DND-41 (cell line): ENCODE results near the gene TRIOBP.
"Not testable (repeated sequence)": the region's sequence is repeated elsewhere in the genome, so short reads cannot be mapped to it uniquely, and the experiment has no call there.

ENCODE experiments used
- ATAC-seq: fragments of 200-7000 bp; cut with Tn5 transposase; 3 replicates; pipeline ENCODE4 v1.9.1; 2021; ENCODE audit warnings: low read depth; ENCODE audit not compliant: insufficient read depth
- DNase-seq: peaks from one replicate; pipeline ENCODE4 v3.0.0-alpha.2; 2020
- H2AFZ ChIP-seq: 2 replicates; pipeline ENCODE4 v1.6.0; 2012; ENCODE audit warnings: low read depth, low read length
- H3K27ac ChIP-seq: 2 replicates; pipeline ENCODE4 v1.5.1; 2012; ENCODE audit warnings: low read length, inconsistent platforms
- H3K27me3 ChIP-seq: fragments of 200-600 bp; sonication (generic); 2 replicates; pipeline ENCODE4 v1.6.0; 2012; ENCODE audit warnings: low read length, mild to moderate bottlenecking, inconsistent platforms; ENCODE audit not compliant: insufficient read depth, poor library complexity
- H3K36me3 ChIP-seq: 2 replicates; pipeline ENCODE4 v1.5.1; 2012; ENCODE audit warnings: low read length, inconsistent platforms; ENCODE audit not compliant: insufficient read depth
- H3K4me1 ChIP-seq: 2 replicates; pipeline ENCODE4 v1.5.1; 2012; ENCODE audit warnings: mild to moderate bottlenecking, low read length; ENCODE audit not compliant: insufficient read depth
- H3K4me2 ChIP-seq: 2 replicates; pipeline ENCODE4 v1.6.0; 2012; ENCODE audit warnings: mild to moderate bottlenecking, moderate library complexity, low read length, inconsistent platforms; ENCODE audit not compliant: insufficient read depth
- H3K4me3 ChIP-seq, 2 experiments: fragments of 200-600 bp in 1 of 2; shearing (Covaris generic) in 1 of 2; 2 replicates each; pipeline ENCODE4 v1.5.1; 2012 to 2016; ENCODE audit warnings: inconsistent platforms in 2 of 2, low read length in 2 of 2, mild to moderate bottlenecking in 2 of 2, low read depth in 1 of 2, moderate library complexity in 1 of 2
- H3K79me2 ChIP-seq: 2 replicates; pipeline ENCODE4 v1.6.0; 2012; ENCODE audit warnings: low read length, inconsistent platforms; ENCODE audit not compliant: insufficient read depth
- H3K9ac ChIP-seq: 2 replicates; pipeline ENCODE4 v1.6.0; 2012; ENCODE audit warnings: low read depth, mild to moderate bottlenecking, inconsistent platforms, low read length, moderate library complexity
- H3K9me3 ChIP-seq: 2 replicates; pipeline ENCODE4 v1.5.1; 2012; ENCODE audit warnings: low read length, moderate library complexity, mild to moderate bottlenecking, inconsistent platforms; ENCODE audit not compliant: insufficient read depth, severe bottlenecking
- H4K20me1 ChIP-seq: 2 replicates; pipeline ENCODE4 v1.6.0; 2012; ENCODE audit warnings: low read length; ENCODE audit not compliant: insufficient read depth
- EZH2 ChIP-seq: IDR thresholded peaks from 3 replicates; pipeline ENCODE4 v1.6.1; 2012; ENCODE audit warnings: borderline replicate concordance, low read depth, mild to moderate bottlenecking, moderate library complexity, low read length, inconsistent platforms; ENCODE audit not compliant: severe bottlenecking
- TF ChIP-seq, protein P1 (sequence below): IDR thresholded peaks from 2 replicates; pipeline ENCODE4 v1.5.1; 2012; ENCODE audit warnings: borderline replicate concordance, low read length, moderate library complexity, mild to moderate bottlenecking; ENCODE audit not compliant: poor library complexity, severe bottlenecking; ENCODE audit errors: extremely low read depth

TRIOBP gene

DNA sequence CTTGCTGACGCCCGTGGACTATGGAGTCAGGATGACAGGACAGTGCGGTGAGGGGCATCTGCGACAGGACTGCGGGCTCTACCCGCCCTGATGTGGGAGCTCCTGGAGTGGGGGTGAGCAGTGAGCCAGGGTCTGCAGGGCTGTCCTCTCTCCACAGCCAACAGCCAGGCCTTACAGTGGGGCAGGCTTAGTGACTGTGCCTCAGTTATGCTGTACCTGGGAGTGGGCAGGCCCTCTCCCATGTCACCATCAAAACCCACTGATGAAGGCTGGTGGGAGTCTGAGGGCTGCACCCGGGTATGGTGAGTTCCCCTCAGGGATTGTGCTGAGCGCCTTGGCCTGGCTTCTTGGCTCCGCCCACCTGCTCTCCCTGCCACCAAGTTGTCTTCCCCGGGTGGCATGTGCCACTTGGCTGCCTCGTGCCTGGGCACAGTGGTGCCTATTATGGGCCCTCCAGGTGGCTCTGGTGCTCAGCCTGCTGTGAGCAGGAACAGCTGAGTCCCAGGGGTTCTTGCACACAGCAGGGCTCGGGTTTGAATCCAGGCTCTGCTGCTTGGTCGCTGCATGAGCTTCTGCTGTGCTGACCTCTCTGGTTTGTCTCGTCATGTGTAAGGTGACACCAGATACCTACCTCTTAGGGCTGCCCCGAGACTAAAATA lies 4.1 kb upstream of the TRIOBP start:
- H3K4me2 ChIP-seq, result no peak overlapping the region
- no peaks in the 10 kb centered on the region for H3K27me3 ChIP-seq
- peaks cover 14% of the 10 kb centered on the region for H3K79me2 ChIP-seq
- H4K20me1 ChIP-seq, result peaks cover 9% of the 10 kb centered on the region; the same call in 1 of the 2 replicates
- H3K4me1 ChIP-seq, result peaks cover 11% of the 10 kb centered on the region
- DNase-seq (no peak), ATAC-seq (no peak)
- peaks cover 57% of the 10 kb centered on the region for H3K36me3 ChIP-seq
- H3K9me3 ChIP-seq, result no peaks in the 10 kb centered on the region
- no peak overlapping the region for H3K4me3 ChIP-seq
- H3K27ac ChIP-seq, result no peak overlapping the region
- no peak overlapping the region for H2AFZ ChIP-seq
- no peak overlapping the region for H3K9ac ChIP-seq
- TF ChIP-seq EZH2, result no peak
- TF ChIP-seq, protein P1, sequence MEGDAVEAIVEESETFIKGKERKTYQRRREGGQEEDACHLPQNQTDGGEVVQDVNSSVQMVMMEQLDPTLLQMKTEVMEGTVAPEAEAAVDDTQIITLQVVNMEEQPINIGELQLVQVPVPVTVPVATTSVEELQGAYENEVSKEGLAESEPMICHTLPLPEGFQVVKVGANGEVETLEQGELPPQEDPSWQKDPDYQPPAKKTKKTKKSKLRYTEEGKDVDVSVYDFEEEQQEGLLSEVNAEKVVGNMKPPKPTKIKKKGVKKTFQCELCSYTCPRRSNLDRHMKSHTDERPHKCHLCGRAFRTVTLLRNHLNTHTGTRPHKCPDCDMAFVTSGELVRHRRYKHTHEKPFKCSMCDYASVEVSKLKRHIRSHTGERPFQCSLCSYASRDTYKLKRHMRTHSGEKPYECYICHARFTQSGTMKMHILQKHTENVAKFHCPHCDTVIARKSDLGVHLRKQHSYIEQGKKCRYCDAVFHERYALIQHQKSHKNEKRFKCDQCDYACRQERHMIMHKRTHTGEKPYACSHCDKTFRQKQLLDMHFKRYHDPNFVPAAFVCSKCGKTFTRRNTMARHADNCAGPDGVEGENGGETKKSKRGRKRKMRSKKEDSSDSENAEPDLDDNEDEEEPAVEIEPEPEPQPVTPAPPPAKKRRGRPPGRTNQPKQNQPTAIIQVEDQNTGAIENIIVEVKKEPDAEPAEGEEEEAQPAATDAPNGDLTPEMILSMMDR, result no peak

DNA sequence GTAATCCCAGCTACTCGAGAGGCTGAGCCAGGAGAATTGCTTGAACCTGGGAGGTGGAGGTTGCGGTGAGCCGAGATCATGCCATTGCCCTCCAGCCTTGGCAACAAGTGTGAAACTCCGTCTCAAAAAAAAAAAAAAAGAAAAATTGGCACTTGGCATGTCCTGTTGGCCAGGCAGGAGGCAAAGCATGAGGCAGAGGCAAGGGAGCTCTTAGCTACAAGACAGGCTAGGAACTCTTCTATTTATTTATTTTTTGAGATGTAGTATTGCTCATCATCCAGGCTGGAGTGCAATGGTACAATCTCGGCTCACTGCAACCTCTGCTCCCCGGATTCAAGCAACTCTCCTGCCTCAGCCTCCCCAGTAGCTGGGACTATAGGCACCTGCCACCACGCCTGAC lies 2.7 kb upstream of the TRIOBP start:
- not testable (repeated sequence) for H3K4me2 ChIP-seq, DNase-seq, H3K27ac ChIP-seq, H3K4me1 ChIP-seq, H3K79me2 ChIP-seq, H2AFZ ChIP-seq, H3K9ac ChIP-seq, H3K9me3 ChIP-seq, H3K4me3 ChIP-seq, ATAC-seq, H4K20me1 ChIP-seq, H3K27me3 ChIP-seq
- H3K36me3 ChIP-seq, result peaks cover 43% of the 10 kb centered on the region

DNA sequence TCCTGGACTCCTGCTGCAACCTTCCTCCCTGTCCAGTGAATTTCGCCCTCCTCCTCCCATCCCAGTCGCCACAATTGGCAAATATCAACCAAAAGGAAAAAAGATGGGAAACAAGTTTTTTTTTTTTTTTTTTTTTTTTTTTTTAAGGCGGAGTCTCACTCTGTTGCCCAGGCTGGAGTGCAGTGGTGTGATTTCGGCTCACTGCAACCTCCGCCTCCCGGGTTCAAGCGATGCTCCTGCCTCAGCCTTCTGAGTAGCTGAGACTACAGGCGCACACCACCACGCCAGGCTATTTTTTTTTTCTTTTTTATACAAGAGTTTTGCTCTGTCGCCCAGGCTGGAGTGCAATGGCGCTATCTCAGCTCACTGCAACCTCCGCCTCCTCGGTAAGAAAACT lies 590 bp upstream of the TRIOBP start:
- H3K9ac ChIP-seq, H3K4me3 ChIP-seq: not testable (repeated sequence)

DNA sequence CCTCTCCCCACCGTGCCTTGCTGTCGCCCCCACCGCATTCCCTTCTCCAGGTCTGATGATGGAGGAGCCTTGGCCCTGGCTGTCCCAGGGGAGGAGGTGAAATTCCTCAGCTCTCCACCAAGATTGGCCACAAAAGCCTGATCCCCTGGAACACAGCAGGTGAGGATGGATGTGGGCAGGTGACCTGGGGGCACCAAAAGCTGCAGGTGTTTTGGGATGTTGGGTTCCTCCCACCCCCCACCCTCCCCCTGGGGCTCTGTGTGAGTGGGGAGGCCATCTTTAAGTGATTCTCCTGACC lies 639 bp downstream of the TRIOBP start:
- 0 out of 2 replicates have a peak, but pooled peaks cover 3% of the 10 kb centered on the region for H4K20me1 ChIP-seq
- H3K4me2 ChIP-seq, result no peak overlapping the region
- DNase-seq, result no peak
- H3K27me3 ChIP-seq, result no peaks in the 10 kb centered on the region
- H2AFZ ChIP-seq, result no peak overlapping the region
- H3K79me2 ChIP-seq, result no peaks in the 10 kb centered on the region
- no peak for ATAC-seq
- no peaks in the 10 kb centered on the region for H3K9me3 ChIP-seq
- no peaks in the 10 kb centered on the region for H3K4me1 ChIP-seq
- H3K9ac ChIP-seq, result no peak overlapping the region
- H3K4me3 ChIP-seq, result no peak overlapping the region
- H3K27ac ChIP-seq, result no peak overlapping the region
- H3K36me3 ChIP-seq, result peaks cover 14% of the 10 kb centered on the region
- TF ChIP-seq EZH2, result no peak
- TF ChIP-seq, protein P1, result no peak

More for the DNA sequence above, 590 bp upstream of the TRIOBP start:
- not testable (repeated sequence) for H3K79me2 ChIP-seq, H3K4me2 ChIP-seq, DNase-seq, ATAC-seq, H3K9me3 ChIP-seq, H3K4me1 ChIP-seq, H2AFZ ChIP-seq, H4K20me1 ChIP-seq, H3K27me3 ChIP-seq, H3K27ac ChIP-seq
- H3K36me3 ChIP-seq, result peaks cover 25% of the 10 kb centered on the region
